Hepatocyte (in vitro differentiated cells): ENCODE data around the gene SLAMF1. TPM values are rescaled to one million over a fixed set of nuclear protein-coding genes. Genes with fewer than 3 reads are reported as not detected.

Experiments
- DNase-seq: peaks from one replicate; pipeline ENCODE4 v3.0.0-alpha.2; 2016; ENCODE audit warnings: low spot score
- H2AFZ ChIP-seq: fragments of 200-600 bp; sonication (generic); 2 replicates; pipeline ENCODE4 v1.6.0; 2016; ENCODE audit warnings: antibody characterized with exemption, mild to moderate bottlenecking
- H3K27ac ChIP-seq: fragments of 200-600 bp; sonication (generic); 2 replicates; pipeline ENCODE4 v1.5.1; 2016; ENCODE audit warnings: mild to moderate bottlenecking
- H3K27me3 ChIP-seq: fragments of 200-600 bp; sonication (generic); 2 replicates; pipeline ENCODE4 v1.6.1; 2016
- H3K36me3 ChIP-seq: fragments of 200-600 bp; sonication (generic); replicated peaks from 2 replicates; pipeline ENCODE4 v1.5.1; 2016; ENCODE audit warnings: low read depth; ENCODE audit not compliant: insufficient read depth
- H3K4me1 ChIP-seq: fragments of 200-600 bp; sonication (generic); 2 replicates; pipeline ENCODE4 v1.5.1; 2016; ENCODE audit warnings: mild to moderate bottlenecking, moderate library complexity; ENCODE audit not compliant: insufficient read depth
- H3K4me2 ChIP-seq: fragments of 200-600 bp; sonication (generic); 2 replicates; pipeline ENCODE4 v1.6.0; 2016
- H3K4me3 ChIP-seq: fragments of 200-600 bp; sonication (generic); 2 replicates; pipeline ENCODE4 v1.5.1; 2016; ENCODE audit warnings: mild to moderate bottlenecking
- H3K79me2 ChIP-seq: fragments of 200-600 bp; sonication (generic); 2 replicates; pipeline ENCODE4 v1.6.0; 2017; ENCODE audit warnings: mild to moderate bottlenecking
- H3K9me2 ChIP-seq: fragments of 200-600 bp; sonication (generic); replicated peaks from 2 replicates; pipeline ENCODE4 v1.6.0; 2017; ENCODE audit warnings: mild to moderate bottlenecking; ENCODE audit not compliant: insufficient read depth
- H3K9me3 ChIP-seq: fragments of 200-600 bp; sonication (generic); 2 replicates; pipeline ENCODE4 v1.5.1; 2016; ENCODE audit warnings: low read depth, mild to moderate bottlenecking
- H4K20me1 ChIP-seq: fragments of 200-600 bp; sonication (generic); 2 replicates; pipeline ENCODE4 v1.6.0; 2016; ENCODE audit warnings: mild to moderate bottlenecking; ENCODE audit not compliant: insufficient read depth, poor library complexity, severe bottlenecking
- EZH2 ChIP-seq: fragments of 200-600 bp; sonication (generic); IDR thresholded peaks from 2 replicates; pipeline ENCODE4 v1.6.1; 2016; ENCODE audit warnings: antibody characterized with exemption, mild to moderate bottlenecking, borderline replicate concordance
- EZH2phosphoT487 ChIP-seq: fragments of 200-600 bp; sonication (generic); IDR thresholded peaks from one replicate; pipeline ENCODE4 v1.6.1; 2018; ENCODE audit warnings: antibody characterized with exemption, mild to moderate bottlenecking, low read depth, moderate library complexity; ENCODE audit not compliant: unreplicated experiment, severe bottlenecking
- WGBS: methylation state at CpG from one replicate; pipeline ENCODE4 v1.1.6; 2016; ENCODE audit warnings: low lambda C conversion rate; ENCODE audit errors: missing lambda C conversion rate; 5-methylcytosine and 5-hydroxymethylcytosine counted together
- polyA plus RNA-seq: library from polyadenylated mRNA; unstranded; fragments of >200 nt; fragmentation: Nextera tagmentation; extraction: Ambion mirVana; gene quantifications from 2 replicates; pipeline ENCODE4 v1.2.1, GENCODE V29; 2016
- total RNA-seq: library from RNA; depleted of rRNA; stranded (reverse); fragments of >200 nt; gene quantifications from 2 replicates; pipeline ENCODE4 v1.2.3, GENCODE V29; 2014
- TF ChIP-seq, protein P1 (sequence below): fragments of 200-600 bp; sonication (generic); IDR thresholded peaks from 2 replicates; pipeline ENCODE4 v1.5.1; 2016; ENCODE audit warnings: antibody characterized with exemption, mild to moderate bottlenecking; ENCODE audit not compliant: poor library complexity

SLAMF1 gene
- total and polyA plus RNA-seq, 2 experiments from 2014 or later: 1.2 to 2.1 TPM

DNA sequence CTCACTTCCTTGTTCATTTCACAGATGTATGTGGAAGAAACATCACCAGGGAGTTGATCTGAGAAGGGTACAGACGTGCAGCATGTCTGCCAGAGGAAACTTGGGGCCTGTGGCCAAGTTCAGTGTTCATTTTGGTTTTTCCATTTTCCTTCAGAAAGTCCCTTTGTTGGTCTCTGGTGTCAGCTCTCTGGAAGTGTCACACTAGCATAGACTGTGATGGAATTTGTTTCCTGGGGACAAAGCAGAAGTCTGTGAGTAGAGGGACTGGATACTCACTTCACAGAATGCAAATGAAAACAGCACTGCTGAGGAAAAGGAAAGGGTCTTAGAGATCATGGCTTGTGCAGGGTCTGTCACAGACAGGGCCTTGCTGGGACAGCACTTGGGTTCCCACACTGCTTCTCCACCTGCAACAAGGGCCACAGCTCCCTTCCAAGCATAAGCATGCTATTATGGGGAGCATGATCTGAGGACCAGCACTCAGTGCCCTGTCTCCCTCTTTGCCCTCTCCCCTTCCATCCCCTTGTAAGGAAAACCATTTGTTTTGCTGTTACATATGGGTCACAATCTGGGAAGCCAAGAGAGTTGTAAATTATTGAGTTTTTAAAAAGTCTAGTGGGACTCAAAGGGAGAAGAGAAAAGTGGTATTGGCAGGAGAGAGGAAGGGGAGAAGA is 36.1 kb downstream of the SLAMF1 start:
- no peak overlapping the region for H3K4me3 ChIP-seq
- H3K27me3 ChIP-seq: no peaks in the 10 kb centered on the region
- no peaks in the 10 kb centered on the region for H3K79me2 ChIP-seq
- H3K4me1 ChIP-seq: peaks cover 6% of the 10 kb centered on the region
- no peak overlapping the region for H2AFZ ChIP-seq
- no peaks in the 10 kb centered on the region for H3K9me2 ChIP-seq
- H4K20me1 ChIP-seq: no peaks in the 10 kb centered on the region
- 68% methylated on average over 1 of the region's 1 CpG for WGBS
- H3K4me2 ChIP-seq: no peak overlapping the region
- H3K27ac ChIP-seq: no peak overlapping the region
- H3K36me3 ChIP-seq: no peaks in the 10 kb centered on the region
- DNase-seq: no peak
- TF ChIP-seq EZH2: no peak
- TF ChIP-seq, protein P1, sequence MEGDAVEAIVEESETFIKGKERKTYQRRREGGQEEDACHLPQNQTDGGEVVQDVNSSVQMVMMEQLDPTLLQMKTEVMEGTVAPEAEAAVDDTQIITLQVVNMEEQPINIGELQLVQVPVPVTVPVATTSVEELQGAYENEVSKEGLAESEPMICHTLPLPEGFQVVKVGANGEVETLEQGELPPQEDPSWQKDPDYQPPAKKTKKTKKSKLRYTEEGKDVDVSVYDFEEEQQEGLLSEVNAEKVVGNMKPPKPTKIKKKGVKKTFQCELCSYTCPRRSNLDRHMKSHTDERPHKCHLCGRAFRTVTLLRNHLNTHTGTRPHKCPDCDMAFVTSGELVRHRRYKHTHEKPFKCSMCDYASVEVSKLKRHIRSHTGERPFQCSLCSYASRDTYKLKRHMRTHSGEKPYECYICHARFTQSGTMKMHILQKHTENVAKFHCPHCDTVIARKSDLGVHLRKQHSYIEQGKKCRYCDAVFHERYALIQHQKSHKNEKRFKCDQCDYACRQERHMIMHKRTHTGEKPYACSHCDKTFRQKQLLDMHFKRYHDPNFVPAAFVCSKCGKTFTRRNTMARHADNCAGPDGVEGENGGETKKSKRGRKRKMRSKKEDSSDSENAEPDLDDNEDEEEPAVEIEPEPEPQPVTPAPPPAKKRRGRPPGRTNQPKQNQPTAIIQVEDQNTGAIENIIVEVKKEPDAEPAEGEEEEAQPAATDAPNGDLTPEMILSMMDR: no peak
- no peak for TF ChIP-seq EZH2phosphoT487
- H3K9me3 ChIP-seq: no peaks in the 10 kb centered on the region

DNA sequence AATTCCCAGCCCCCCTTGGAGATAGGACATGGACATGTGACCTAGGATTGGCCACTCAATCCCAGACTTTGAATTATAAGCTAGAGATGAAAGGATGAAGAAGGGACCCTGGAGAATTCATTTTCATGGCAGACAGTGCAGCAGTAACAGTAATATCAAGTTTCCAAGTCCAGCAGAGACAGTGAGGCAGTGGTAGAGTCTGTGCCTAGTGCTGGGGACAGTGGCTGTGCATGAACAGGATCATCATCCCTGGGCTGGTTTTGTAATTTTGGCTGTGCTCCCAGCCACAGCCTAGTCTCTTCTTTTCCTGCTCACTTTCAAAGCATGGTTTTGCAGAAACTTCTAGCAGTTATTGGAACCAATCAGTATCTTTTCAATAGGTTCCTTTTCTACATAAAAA is 37.9 kb downstream of the SLAMF1 start:
- TF ChIP-seq EZH2 (no peak), EZH2phosphoT487 (no peak)
- TF ChIP-seq, protein P1: no peak
- Histone ChIP-seq H2AFZ (no peak overlapping the region), H3K4me3 (no peak overlapping the region), H3K27ac (no peak overlapping the region), H3K79me2 (no peaks in the 10 kb centered on the region), H3K36me3 (no peaks in the 10 kb centered on the region), H3K4me2 (no peak overlapping the region), H4K20me1 (no peaks in the 10 kb centered on the region), H3K27me3 (no peaks in the 10 kb centered on the region), H3K4me1 (peaks cover 6% of the 10 kb centered on the region), H3K9me3 (no peaks in the 10 kb centered on the region), H3K9me2 (no peaks in the 10 kb centered on the region)
- no peak for DNase-seq

DNA sequence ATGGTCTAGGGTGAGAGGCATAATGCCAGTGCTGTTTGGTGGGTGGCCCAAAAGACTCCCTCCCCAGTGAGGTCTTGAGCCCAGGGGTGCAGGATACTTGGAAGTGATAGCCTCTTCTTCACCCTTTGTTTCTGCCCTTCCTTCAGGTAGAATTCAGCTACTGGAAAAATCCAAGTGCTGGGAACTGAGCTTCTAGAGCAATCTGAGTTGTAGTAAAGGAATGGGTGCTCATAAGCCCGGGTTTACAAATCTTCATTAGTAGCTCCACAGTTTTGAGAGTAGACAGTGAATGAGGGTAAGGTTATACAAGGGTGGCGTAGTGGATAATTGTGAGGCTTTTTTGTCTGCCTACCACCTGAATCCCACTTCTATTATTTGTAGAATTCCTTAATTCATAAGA is 38.3 kb downstream of the SLAMF1 start:
- Histone ChIP-seq H3K9me2 (no peaks in the 10 kb centered on the region), H3K27ac (no peak overlapping the region), H3K4me2 (no peak overlapping the region), H3K79me2 (no peaks in the 10 kb centered on the region), H4K20me1 (no peaks in the 10 kb centered on the region), H3K36me3 (no peaks in the 10 kb centered on the region), H3K9me3 (no peaks in the 10 kb centered on the region), H3K4me1 (peaks cover 6% of the 10 kb centered on the region), H3K4me3 (no peak overlapping the region), H3K27me3 (no peaks in the 10 kb centered on the region), H2AFZ (no peak overlapping the region)
- DNase-seq: no peak
- WGBS: 44% methylated on average over 2 of the region's 2 CpGs
- no peak for TF ChIP-seq EZH2

DNA sequence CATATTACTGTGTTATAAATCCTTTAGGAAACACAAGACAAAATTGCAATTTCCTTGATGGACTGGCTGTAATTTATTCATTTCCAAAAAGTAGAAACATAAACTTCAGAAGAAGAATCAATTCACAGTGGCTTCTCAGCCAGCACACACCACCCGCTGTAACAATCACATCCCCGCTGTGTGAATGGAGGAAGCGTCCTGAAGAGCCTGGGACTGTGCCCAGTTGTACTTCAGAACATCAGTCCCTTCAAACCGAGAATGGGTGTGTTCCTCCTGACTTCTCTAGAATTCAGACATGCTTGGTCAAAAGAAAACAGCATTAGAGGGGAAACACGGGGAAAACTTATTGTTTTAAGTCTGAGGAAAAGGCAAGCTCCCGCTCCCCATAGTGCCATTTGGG is 38.8 kb downstream of the SLAMF1 start:
- no peaks in the 10 kb centered on the region for H3K36me3 ChIP-seq
- no peak overlapping the region for H3K27ac ChIP-seq
- H2AFZ ChIP-seq: no peak overlapping the region
- H3K9me2 ChIP-seq: no peaks in the 10 kb centered on the region
- H3K4me2 ChIP-seq: no peak overlapping the region
- H3K4me3 ChIP-seq: no peak overlapping the region
- DNase-seq: no peak
- TF ChIP-seq, protein P1: no peak
- TF ChIP-seq EZH2phosphoT487 (no peak), EZH2 (no peak)
- 88% methylated on average over 6 of the region's 6 CpGs for WGBS
- peaks cover 6% of the 10 kb centered on the region for H3K4me1 ChIP-seq
- no peaks in the 10 kb centered on the region for H3K27me3 ChIP-seq
- H3K79me2 ChIP-seq: no peaks in the 10 kb centered on the region
- no peaks in the 10 kb centered on the region for H3K9me3 ChIP-seq
- H4K20me1 ChIP-seq: no peaks in the 10 kb centered on the region
